ENCODE results near the gene LHX6. TPM values are rescaled to one million over a fixed set of nuclear protein-coding genes. Genes with fewer than 3 reads are reported as not detected.

The LHX6 gene
- 10.1 and 36.1 TPM in 2 replicates for total RNA-seq

DNA sequence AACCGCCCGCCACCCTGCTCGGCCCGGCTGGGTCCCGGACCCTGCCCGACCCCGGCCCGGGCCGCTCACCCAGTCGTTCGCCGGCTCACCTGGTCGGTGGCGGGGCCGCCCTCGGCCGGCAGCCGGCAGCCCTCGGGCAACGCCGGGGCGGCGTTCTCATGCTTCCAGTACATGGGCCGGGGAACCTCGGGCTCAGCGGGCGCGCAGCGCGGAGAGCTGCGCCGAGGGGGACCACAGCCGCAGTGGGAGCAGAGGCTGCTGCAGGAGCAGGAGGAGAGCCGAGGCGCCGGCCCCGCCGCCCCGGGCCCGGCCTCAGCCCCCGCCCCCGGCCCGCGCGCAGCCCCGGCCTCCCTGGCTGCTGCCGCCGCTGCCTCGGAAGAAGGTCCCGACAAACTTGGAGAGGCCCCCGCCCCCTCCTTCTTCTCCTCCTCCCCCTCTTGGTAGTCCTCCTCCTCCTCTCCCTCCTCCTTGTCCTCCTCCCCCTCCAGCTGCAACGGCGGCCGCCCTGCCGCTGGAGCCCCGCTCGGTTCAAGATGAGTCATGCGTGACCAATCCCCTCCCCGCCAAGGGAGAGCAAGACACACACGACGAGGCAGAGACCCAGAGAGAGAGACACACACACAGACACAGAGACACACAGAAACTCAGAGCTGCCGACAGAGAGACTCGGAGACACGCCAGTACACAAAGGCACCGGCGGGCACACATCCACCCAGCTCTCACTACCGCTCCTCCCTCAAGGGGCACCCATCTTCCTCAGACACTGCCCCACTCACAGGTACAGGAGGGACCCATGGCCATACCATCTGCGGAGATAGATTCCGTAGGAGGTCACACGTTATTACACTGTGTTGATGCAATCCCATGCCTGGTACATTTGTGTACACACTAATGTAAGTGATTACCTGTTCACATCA, at the start of gene LHX6:
LHX6 (minus strand) TSS at position 390 of the 917 bp plus-strand sequence; CDS start at position 173, 217 bp downstream.

DNA sequence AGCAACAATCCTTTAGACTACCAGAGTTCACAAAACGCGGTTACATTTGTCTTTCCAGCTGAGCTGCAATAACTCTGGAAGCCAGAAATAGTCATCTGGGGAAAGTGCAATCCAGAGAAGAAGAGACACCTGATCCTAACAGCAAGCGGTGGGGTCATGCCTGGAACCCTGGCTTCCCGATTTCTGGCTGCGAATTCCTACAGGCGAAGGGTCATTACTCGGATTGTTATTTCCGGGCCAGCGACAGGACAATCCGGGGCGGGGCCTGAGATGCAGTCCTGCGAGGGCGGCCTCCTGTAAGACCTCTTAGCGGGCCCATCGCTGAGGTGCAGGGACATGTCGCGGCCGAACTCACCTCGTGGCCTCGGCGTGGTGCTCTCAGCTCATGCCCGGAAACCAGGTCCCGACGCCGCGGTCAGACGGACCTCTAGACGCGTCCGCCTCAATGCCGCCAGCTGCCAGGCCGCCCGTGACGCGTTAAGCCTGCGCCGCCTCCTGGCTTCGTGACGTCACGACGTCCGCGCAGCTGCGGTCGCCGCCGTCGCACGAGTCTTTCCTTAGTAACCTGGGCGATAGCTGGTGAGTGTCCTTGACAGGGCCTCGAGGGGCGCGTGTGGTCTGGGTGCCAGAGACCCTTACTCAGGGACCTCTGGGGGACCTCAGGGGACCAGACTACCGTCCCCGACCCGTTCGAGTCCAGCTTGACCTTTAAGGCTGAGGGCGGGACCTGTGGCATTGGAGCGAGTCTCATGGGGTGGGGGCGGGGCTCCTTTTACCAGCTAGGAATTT, 35.8 kb upstream of the LHX6 start, which contains the start of the genes MRRF and RBM18:
MRRF (plus strand) TSS at position 523 of the 789 bp plus-strand sequence. CDS start 6,010 bp downstream, outside the sequence.
RBM18 (minus strand) TSS at position 481 of the 789 bp plus-strand sequence. CDS start 3,348 bp downstream, outside the sequence.

DNA sequence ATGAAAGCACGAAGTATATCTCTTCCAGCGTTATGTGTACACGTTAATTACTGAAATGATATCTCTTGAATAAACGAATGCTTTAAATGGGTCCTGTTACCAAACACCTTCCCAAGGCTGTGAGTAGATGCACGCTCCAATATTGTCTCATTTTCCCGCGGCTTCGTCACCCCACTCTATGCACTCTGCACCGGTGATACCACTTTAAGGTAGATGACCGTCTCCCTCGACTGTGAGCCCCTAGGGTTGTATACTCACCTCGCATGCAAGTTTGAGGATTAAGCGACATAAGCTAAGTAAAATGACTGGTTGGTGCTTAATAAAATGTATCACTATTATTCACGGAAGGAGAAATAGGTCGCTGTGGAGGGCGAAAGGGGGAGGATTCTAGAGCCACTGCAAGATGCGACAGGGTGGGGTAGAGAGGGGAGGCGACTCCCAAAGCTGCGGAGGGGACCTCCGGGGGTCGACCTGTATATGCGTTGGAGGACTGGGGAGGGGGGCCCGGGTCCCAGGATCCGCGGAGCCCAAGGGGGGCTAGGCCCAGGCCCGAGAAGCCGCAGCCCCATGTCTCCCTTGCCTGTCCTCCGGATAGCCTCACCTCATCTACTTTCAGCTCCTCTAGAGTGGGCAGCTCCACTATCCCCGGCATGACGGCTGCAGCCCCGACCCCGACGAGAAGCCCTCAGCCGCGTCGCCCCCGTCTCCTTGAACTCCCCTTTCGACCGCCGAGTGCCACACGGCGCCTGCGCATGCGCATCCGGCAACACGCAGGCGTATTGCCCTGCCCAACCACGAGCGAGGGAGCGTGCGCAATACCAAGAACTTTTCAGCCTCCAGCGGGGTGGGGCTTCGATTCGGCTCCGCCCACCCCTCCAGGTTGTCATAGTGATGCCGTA, 69.5 kb downstream of the LHX6 start, which contains the start of the genes MORN5 and NDUFA8:
MORN5 (plus strand) TSS at position 883 of the 899 bp plus-strand sequence. CDS start 65 bp downstream, outside the sequence.
NDUFA8 (minus strand) TSS at position 754 of the 899 bp plus-strand sequence; CDS start at position 652, 102 bp downstream.

Other genes with a start within 250 kb of the LHX6 start
- gene TTLL11, start 135.6 kb downstream of the LHX6 start, total RNA-seq = 5.3 and 5.9 TPM in 2 replicates
- 28.4 and 29.8 TPM in 2 replicates for gene NDUFA8, start 69.2 kb downstream of the LHX6 start, total RNA-seq
- not detected in 2 replicates for gene MORN5, start 69.0 kb downstream of the LHX6 start, total RNA-seq
- gene RBM18, start 35.9 kb upstream of the LHX6 start, total RNA-seq = 9.1 and 13.4 TPM in 2 replicates
- gene MRRF, start 35.9 kb upstream of the LHX6 start, total RNA-seq = 40.8 and 56.3 TPM in 2 replicates
- 5.2 and 5.5 TPM in 2 replicates for gene PTGS1, start 142.1 kb upstream of the LHX6 start, total RNA-seq
- gene OR1J1, start 249.0 kb upstream of the LHX6 start, total RNA-seq = not detected in 2 replicates

Data from vein endothelial cell (primary cell).